Midbrain (tissue), 1 donor: ENCODE data around the gene NF1.
"Not testable (repeated sequence)": the region's sequence is repeated elsewhere in the genome, so short reads cannot be mapped to it uniquely, and the experiment has no call there.

Experiments used
- DNase-seq: peaks from one replicate; lab custom pipeline; 2025; lab: John Stamatoyannopoulos, UW

The NF1 gene

GRCh38 chr17:31299624-31300023 lies 204.8 kb downstream of the NF1 start:
- no peak for DNase-seq

GRCh38 chr17:31307640-31308039 lies 212.9 kb downstream of the NF1 start:
- DNase-seq = no peak

- DNase-seq = no peak
Observed at GRCh38 chr17:31308372-31309334, 213.9 kb downstream of the NF1 start.

GRCh38 chr17:31309556-31309955 lies 214.8 kb downstream of the NF1 start:
- DNase-seq = no peak

- no peak for DNase-seq
Observed at GRCh38 chr17:31310260-31310659, 215.5 kb downstream of the NF1 start.

GRCh38 chr17:31310886-31311285 lies 216.1 kb downstream of the NF1 start:
- no peak for DNase-seq

GRCh38 chr17:31311526-31311925 lies 216.7 kb downstream of the NF1 start:
- no peak for DNase-seq

- DNase-seq = not testable (repeated sequence)
Observed at GRCh38 chr17:31312223-31312622, 217.4 kb downstream of the NF1 start.

GRCh38 chr17:31313982-31314781 lies 219.4 kb downstream of the NF1 start, which contains the start of gene EVI2B:
EVI2B (minus strand) TSS chr17:31314054; CDS start chr17:31305609, 8,445 bp downstream.
- no peak for DNase-seq

GRCh38 chr17:31314782-31315100 lies 220.0 kb downstream of the NF1 start:
- no peak for DNase-seq

GRCh38 chr17:31318298-31318801 lies 223.6 kb downstream of the NF1 start:
- DNase-seq = peak; percentile 89

GRCh38 chr17:31318851-31319661 lies 224.3 kb downstream of the NF1 start:
- DNase-seq = no peak

- no peak for DNase-seq
Observed at GRCh38 chr17:31320241-31320640, 225.5 kb downstream of the NF1 start.

GRCh38 chr17:31320791-31321190 lies 226.0 kb downstream of the NF1 start:
- DNase-seq = peak; percentile 56

- DNase-seq = peak; percentile 59
Observed at GRCh38 chr17:31321481-31321880, 226.7 kb downstream of the NF1 start, which contains the start of gene EVI2A. EVI2A (minus strand) TSS chr17:31321622; CDS start chr17:31319013, 2,609 bp downstream.

GRCh38 chr17:31321966-31322365 lies 227.2 kb downstream of the NF1 start:
- no peak for DNase-seq

GRCh38 chr17:31323551-31323950 lies 228.8 kb downstream of the NF1 start:
- DNase-seq = no peak

GRCh38 chr17:31327534-31328159 lies 232.9 kb downstream of the NF1 start:
- no peak for DNase-seq

- no peak for DNase-seq
Observed at GRCh38 chr17:31328160-31328535, 233.4 kb downstream of the NF1 start.

GRCh38 chr17:31329221-31329620 lies 234.4 kb downstream of the NF1 start:
- no peak for DNase-seq
